T-helper 2 cell treated with Interferon-gamma antibody and Interleukin-4, amounts not matched to agents 5 μg/mL and 100 μg/mL, for 36 hours (primary cell): ENCODE data around the gene CDNF.

Experiments
- DNase-seq: peaks from one replicate; pipeline ENCODE4 v3.0.0; 2021; ENCODE audit warnings: low spot score
- H3K27ac Mint-ChIP-seq: one replicate; pipeline ENCODE4 v1.8.0; 2021; ENCODE audit warnings: mild to moderate bottlenecking, mixed read lengths
- H3K27me3 Mint-ChIP-seq: one replicate; pipeline ENCODE4 v1.8.0; 2021; ENCODE audit warnings: low read depth, mixed read lengths
- H3K36me3 Mint-ChIP-seq: one replicate; pipeline ENCODE4 v1.8.0; 2021; ENCODE audit warnings: low read depth, mixed read lengths
- H3K4me1 Mint-ChIP-seq: one replicate; pipeline ENCODE4 v1.8.0; 2021; ENCODE audit warnings: low read depth, mixed read lengths
- H3K4me3 Mint-ChIP-seq: one replicate; pipeline ENCODE4 v1.8.0; 2022; ENCODE audit warnings: mild to moderate bottlenecking, moderate library complexity, mixed read lengths
- H3K9me3 Mint-ChIP-seq: one replicate; pipeline ENCODE4 v1.8.0; 2021; ENCODE audit warnings: mixed read lengths

CDNF gene

GRCh38 chr10:14859043-14859442 lies 21.2 kb upstream of the CDNF start:
- Mint-ChIP-seq H3K27me3 (no peaks in the 10 kb centered on the region), H3K4me3 (no peak overlapping the region), H3K4me1 (no peaks in the 10 kb centered on the region), H3K9me3 (no peaks in the 10 kb centered on the region), H3K36me3 (peaks cover 32% of the 10 kb centered on the region), H3K27ac (no peak overlapping the region)
- no peak for DNase-seq

GRCh38 chr10:14858338-14858960 lies 20.6 kb upstream of the CDNF start:
- Mint-ChIP-seq H3K4me3 (no peak overlapping the region), H3K36me3 (peaks cover 31% of the 10 kb centered on the region), H3K9me3 (no peaks in the 10 kb centered on the region), H3K4me1 (no peaks in the 10 kb centered on the region), H3K27ac (no peak overlapping the region), H3K27me3 (no peaks in the 10 kb centered on the region)
- DNase-seq, result no peak

- Mint-ChIP-seq H3K27ac (no peak overlapping the region), H3K27me3 (no peaks in the 10 kb centered on the region), H3K4me3 (no peak overlapping the region), H3K4me1 (no peaks in the 10 kb centered on the region), H3K9me3 (no peaks in the 10 kb centered on the region), H3K36me3 (peaks cover 38% of the 10 kb centered on the region)
- no peak for DNase-seq
Measured at GRCh38 chr10:14855453-14855852, 17.6 kb upstream of the CDNF start.

GRCh38 chr10:14852236-14852635 lies 14.4 kb upstream of the CDNF start:
- no peak overlapping the region for H3K4me3 Mint-ChIP-seq
- H3K4me1 Mint-ChIP-seq, result no peaks in the 10 kb centered on the region
- no peaks in the 10 kb centered on the region for H3K9me3 Mint-ChIP-seq
- H3K27me3 Mint-ChIP-seq, result no peaks in the 10 kb centered on the region
- H3K27ac Mint-ChIP-seq, result no peak overlapping the region
- H3K36me3 Mint-ChIP-seq, result peaks cover 32% of the 10 kb centered on the region
- no peak for DNase-seq

GRCh38 chr10:14844948-14845347 lies 7.1 kb upstream of the CDNF start:
- peaks cover 5% of the 10 kb centered on the region for H3K4me1 Mint-ChIP-seq
- no peak overlapping the region for H3K4me3 Mint-ChIP-seq
- DNase-seq, result no peak
- no peak overlapping the region for H3K27ac Mint-ChIP-seq
- H3K36me3 Mint-ChIP-seq, result peaks cover 45% of the 10 kb centered on the region
- no peaks in the 10 kb centered on the region for H3K27me3 Mint-ChIP-seq
- H3K9me3 Mint-ChIP-seq, result no peaks in the 10 kb centered on the region

GRCh38 chr10:14843327-14843988 lies 5.6 kb upstream of the CDNF start:
- peaks cover 47% of the 10 kb centered on the region for H3K36me3 Mint-ChIP-seq
- peaks cover 16% of the 10 kb centered on the region for H3K4me1 Mint-ChIP-seq
- no peak for DNase-seq
- no peak overlapping the region for H3K4me3 Mint-ChIP-seq
- H3K27ac Mint-ChIP-seq, result no peak overlapping the region
- H3K27me3 Mint-ChIP-seq, result no peaks in the 10 kb centered on the region
- no peaks in the 10 kb centered on the region for H3K9me3 Mint-ChIP-seq

- DNase-seq, result no peak
- H3K36me3 Mint-ChIP-seq, result peaks cover 45% of the 10 kb centered on the region
- H3K27ac Mint-ChIP-seq, result peak overlapping the region; percentile 62
- no peaks in the 10 kb centered on the region for H3K9me3 Mint-ChIP-seq
- peaks cover 23% of the 10 kb centered on the region for H3K4me1 Mint-ChIP-seq
- H3K27me3 Mint-ChIP-seq, result no peaks in the 10 kb centered on the region
- peak overlapping the region; percentile 72 for H3K4me3 Mint-ChIP-seq
Measured at GRCh38 chr10:14840178-14840577, 2.3 kb upstream of the CDNF start.

GRCh38 chr10:14839305-14839695 lies 1.5 kb upstream of the CDNF start:
- H3K9me3 Mint-ChIP-seq, result no peaks in the 10 kb centered on the region
- peak overlapping the region; percentile 92 for H3K4me3 Mint-ChIP-seq
- DNase-seq, result no peak
- H3K27me3 Mint-ChIP-seq, result no peaks in the 10 kb centered on the region
- peak overlapping the region; percentile 81 for H3K27ac Mint-ChIP-seq
- H3K36me3 Mint-ChIP-seq, result peaks cover 37% of the 10 kb centered on the region
- H3K4me1 Mint-ChIP-seq, result peaks cover 23% of the 10 kb centered on the region

- no peaks in the 10 kb centered on the region for H3K9me3 Mint-ChIP-seq
- peak; percentile 26 for DNase-seq
- H3K27me3 Mint-ChIP-seq, result no peaks in the 10 kb centered on the region
- peaks cover 23% of the 10 kb centered on the region for H3K4me1 Mint-ChIP-seq
- H3K27ac Mint-ChIP-seq, result peak overlapping the region; percentile 95
- peaks cover 33% of the 10 kb centered on the region for H3K36me3 Mint-ChIP-seq
- peak overlapping the region; percentile 92 for H3K4me3 Mint-ChIP-seq
Measured at GRCh38 chr10:14838582-14839304, 906 bp upstream of the CDNF start.

GRCh38 chr10:14837003-14837756 lies 657 bp downstream of the CDNF start:
- Mint-ChIP-seq H3K4me1 (peaks cover 23% of the 10 kb centered on the region), H3K9me3 (no peaks in the 10 kb centered on the region), H3K4me3 (peak overlapping the region; percentile 92), H3K27ac (peak overlapping the region; percentile 95), H3K27me3 (no peaks in the 10 kb centered on the region), H3K36me3 (peaks cover 25% of the 10 kb centered on the region)
- DNase-seq, result no peak

- no peak for DNase-seq
- Mint-ChIP-seq H3K9me3 (no peaks in the 10 kb centered on the region), H3K4me1 (peaks cover 23% of the 10 kb centered on the region), H3K27ac (no peak overlapping the region), H3K4me3 (no peak overlapping the region), H3K36me3 (peaks cover 16% of the 10 kb centered on the region), H3K27me3 (no peaks in the 10 kb centered on the region)
Measured at GRCh38 chr10:14836208-14836607, 1.6 kb downstream of the CDNF start.

GRCh38 chr10:14833106-14833505 lies 4.7 kb downstream of the CDNF start:
- H3K27me3 Mint-ChIP-seq, result no peaks in the 10 kb centered on the region
- H3K4me3 Mint-ChIP-seq, result no peak overlapping the region
- H3K36me3 Mint-ChIP-seq, result no peaks in the 10 kb centered on the region
- no peaks in the 10 kb centered on the region for H3K9me3 Mint-ChIP-seq
- H3K27ac Mint-ChIP-seq, result no peak overlapping the region
- no peak for DNase-seq
- H3K4me1 Mint-ChIP-seq, result peaks cover 7% of the 10 kb centered on the region

GRCh38 chr10:14826076-14826829 lies 11.6 kb downstream of the CDNF start:
- no peak overlapping the region for H3K27ac Mint-ChIP-seq
- H3K4me3 Mint-ChIP-seq, result no peak overlapping the region
- DNase-seq, result no peak
- H3K36me3 Mint-ChIP-seq, result no peaks in the 10 kb centered on the region
- H3K27me3 Mint-ChIP-seq, result peaks cover 13% of the 10 kb centered on the region
- no peaks in the 10 kb centered on the region for H3K9me3 Mint-ChIP-seq
- H3K4me1 Mint-ChIP-seq, result no peaks in the 10 kb centered on the region
